GM13976 (cell line): ENCODE results near the gene POFUT2.

Experiments used
- DNase-seq: peaks from one replicate; pipeline ENCODE4 v3.0.0; 2012; ENCODE audit warnings: low spot score
- in situ Hi-C: fragments of 300-500 bp; cut with MboI; formaldehyde crosslinking; loops from one replicate; pipeline ENCODE4 v1.12.0; 2022; ENCODE audit warnings: low sequenced_read_pairs, mixed read lengths, inconsistent platforms; ENCODE audit not compliant: unreplicated experiment
- TF ChIP-seq, protein P1 (sequence below): IDR thresholded peaks from 2 replicates; pipeline ENCODE4 v1.5.1; 2012; ENCODE audit warnings: borderline replicate concordance, mild to moderate bottlenecking; ENCODE audit not compliant: insufficient read depth; ENCODE audit errors: extremely low read depth, missing control alignments, control extremely low read depth

POFUT2 gene

DNA sequence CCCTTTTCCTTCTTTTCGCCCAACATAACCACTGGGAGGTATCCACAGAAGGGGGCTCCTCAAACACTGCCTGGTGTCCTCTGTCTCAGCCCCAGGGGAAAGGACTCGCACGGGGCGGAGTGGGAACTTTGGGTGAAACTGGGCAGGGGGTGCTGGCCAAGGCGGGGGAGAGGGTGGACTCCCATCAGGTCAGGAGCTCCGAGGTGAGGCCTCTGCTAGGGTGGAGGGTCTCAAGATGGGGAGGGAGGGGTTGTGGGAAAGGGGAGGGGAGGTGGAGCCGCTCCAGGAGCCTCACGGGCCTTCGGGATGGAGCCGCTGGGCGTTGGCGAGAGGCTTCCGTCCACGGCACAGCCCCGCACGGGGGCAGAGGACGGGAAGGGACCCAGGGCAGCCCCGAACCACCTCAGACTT is 43.2 kb upstream of the POFUT2 start:
- in situ Hi-C loops = no loop called here
- TF ChIP-seq, protein P1, sequence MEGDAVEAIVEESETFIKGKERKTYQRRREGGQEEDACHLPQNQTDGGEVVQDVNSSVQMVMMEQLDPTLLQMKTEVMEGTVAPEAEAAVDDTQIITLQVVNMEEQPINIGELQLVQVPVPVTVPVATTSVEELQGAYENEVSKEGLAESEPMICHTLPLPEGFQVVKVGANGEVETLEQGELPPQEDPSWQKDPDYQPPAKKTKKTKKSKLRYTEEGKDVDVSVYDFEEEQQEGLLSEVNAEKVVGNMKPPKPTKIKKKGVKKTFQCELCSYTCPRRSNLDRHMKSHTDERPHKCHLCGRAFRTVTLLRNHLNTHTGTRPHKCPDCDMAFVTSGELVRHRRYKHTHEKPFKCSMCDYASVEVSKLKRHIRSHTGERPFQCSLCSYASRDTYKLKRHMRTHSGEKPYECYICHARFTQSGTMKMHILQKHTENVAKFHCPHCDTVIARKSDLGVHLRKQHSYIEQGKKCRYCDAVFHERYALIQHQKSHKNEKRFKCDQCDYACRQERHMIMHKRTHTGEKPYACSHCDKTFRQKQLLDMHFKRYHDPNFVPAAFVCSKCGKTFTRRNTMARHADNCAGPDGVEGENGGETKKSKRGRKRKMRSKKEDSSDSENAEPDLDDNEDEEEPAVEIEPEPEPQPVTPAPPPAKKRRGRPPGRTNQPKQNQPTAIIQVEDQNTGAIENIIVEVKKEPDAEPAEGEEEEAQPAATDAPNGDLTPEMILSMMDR = no peak

DNA sequence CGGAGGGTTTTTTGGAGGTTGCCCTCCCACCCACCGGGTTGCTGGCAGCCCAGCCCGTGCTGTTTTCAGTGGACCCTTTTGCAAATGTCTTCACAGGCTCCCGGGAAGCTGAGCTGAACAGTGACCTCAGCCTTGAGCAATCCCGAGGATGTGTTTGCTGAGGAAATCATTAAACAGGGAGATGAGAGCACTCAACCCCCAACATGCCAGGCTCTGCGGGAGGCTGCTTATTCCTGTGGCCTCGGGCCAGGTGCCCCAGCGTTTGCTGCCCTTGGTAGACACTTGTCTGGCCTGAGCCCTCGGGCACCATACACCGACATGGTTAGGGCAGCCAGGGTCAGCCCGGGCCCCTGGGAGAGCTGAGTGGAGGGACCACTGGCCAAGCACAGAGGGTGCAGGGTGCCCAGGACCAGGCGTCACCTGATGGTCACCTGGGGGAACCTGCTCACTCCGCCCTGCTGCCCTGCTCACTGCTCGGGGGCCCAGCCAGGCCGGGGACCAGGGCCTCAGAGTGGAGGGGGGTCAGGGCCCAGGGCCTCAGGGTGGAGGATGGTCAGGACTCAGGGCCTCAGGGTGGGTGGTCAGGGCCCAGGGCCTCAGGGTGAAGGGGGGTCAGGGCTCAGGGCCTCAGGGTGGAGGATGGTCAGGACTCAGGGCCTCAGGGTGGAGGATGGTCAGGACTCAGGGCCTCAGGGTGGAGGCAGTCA is 42.5 kb upstream of the POFUT2 start:
- in situ Hi-C loops = no loop called here
- DNase-seq = no peak

More for the DNA sequence above, 43.2 kb upstream of the POFUT2 start:
- DNase-seq = no peak

DNA sequence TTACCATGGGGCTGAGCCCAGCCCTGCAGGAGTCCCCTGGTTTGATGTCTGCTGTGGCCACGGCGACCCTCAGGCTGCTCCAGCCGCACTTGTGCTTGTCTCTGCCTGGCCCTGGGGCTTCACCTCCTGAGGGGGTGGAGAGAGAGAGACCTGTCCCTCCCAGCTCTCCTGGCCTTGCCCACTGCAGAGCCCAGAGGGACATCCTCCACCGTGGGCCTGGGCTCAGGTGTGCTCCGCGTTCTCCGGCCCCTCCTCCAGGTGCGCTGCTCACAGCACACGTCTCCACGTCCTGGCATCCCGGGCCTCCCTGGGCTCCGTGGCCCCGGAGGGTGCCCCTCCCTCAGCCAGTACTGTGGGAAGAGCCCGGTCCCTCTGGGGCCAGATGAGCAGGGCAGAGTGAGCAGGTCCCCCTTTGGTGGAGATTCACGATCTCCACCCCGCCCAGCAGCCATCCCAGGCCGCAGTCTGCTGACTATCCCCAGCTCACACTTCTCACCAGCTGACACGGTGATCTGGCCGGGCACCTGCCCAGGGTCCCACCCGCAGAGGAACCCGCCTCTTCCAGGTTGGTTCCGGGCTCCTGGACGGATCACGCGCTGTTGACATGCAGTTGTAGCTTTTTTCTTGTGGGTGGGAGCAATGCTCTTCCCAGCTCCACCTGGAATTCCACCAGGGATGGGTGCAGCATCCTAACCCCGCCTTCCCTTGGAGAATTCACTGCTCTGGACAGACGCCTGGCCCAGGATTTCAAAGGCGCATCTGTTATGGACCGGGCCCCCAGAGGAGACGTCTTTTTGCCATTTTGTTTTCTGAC is 41.8 kb upstream of the POFUT2 start:
- in situ Hi-C loops = no loop called here
- TF ChIP-seq, protein P1 = no peak
- no peak for DNase-seq

More for the DNA sequence above, 42.5 kb upstream of the POFUT2 start:
- TF ChIP-seq, protein P1 = no peak

DNA sequence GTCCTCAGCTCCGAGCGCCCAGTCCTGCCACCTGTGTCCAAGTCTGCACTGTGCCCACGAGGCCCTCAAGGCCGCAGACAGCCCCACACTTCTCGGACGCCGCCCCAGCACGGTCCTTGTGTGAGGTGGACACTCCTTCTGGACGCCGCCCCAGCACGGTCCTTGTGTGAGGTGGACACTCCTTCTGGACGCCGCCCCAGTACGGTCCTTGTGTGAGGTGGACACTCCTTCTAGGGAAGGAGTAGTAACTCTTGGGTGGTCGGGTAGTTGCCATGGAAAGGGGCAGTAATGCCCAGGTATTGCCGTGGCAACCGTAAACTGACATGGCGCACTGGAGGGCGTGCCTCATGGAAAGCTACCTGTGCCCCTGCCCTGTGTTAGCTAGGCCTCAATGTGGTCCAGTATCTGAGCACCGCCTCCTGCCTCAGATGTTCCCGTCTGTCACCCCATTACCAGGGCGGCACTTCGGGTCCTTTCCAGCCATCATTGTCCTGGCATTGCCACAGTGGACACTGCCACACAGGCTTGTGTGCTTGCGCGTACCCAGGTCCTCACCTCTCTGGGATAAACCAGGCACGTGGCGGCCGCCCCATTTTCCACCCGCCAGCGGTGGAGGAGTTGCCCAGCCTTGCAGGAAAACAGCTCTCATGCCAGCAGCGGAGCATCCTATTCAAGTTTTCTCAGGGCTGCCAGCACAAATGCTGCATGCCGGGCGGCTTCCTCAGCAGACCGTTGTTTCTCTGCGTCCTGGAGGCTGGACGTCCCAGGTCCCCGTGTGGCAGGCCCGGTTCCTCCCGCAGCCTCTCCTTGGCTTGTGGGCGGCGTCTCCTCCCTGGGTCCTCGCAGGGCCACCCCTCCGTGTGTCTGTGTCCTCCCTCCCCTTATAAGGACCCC is 40.8 kb upstream of the POFUT2 start:
- in situ Hi-C loops = no loop called here
- no peak for DNase-seq

DNA sequence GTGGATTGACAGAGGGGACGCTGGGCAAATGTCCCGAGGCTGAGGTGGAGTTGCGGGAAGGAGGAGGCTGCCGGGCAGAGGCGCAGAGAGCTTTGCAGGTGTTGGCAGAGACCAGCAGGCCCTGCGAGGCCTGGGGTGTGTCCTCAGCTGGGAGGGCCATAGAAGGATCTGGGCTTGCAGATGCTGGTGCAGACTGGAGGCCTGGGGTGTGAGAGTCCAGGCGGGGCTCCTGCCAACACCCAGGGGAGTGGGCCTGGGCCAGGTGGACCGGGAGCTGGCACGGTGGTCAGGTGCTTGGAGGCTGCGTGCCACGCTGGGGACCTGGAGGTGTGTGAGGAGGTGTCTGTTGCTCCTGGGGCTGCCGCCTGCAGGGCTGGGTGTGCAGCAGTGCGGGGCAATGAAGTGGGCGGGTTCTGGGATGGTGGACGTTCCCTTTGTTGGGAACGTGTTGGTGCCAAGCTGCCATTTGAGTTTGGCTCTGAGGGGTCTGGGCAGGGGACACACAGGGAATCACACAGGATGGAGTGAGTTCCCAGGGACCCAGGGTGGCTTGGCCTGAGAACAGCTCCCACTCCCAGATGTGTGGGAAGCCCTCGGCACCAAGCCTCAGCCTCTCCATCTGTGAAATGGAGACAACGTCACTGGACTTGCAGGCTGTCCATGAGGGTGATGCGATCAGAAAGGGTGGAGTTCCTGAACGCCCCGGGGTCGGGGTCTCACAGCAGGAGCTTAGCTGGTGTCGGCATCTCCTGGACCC is 39.9 kb upstream of the POFUT2 start:
- in situ Hi-C loops = no loop called here
- TF ChIP-seq, protein P1 = no peak
- DNase-seq = no peak

More for the DNA sequence above, 40.8 kb upstream of the POFUT2 start:
- TF ChIP-seq, protein P1 = no peak

DNA sequence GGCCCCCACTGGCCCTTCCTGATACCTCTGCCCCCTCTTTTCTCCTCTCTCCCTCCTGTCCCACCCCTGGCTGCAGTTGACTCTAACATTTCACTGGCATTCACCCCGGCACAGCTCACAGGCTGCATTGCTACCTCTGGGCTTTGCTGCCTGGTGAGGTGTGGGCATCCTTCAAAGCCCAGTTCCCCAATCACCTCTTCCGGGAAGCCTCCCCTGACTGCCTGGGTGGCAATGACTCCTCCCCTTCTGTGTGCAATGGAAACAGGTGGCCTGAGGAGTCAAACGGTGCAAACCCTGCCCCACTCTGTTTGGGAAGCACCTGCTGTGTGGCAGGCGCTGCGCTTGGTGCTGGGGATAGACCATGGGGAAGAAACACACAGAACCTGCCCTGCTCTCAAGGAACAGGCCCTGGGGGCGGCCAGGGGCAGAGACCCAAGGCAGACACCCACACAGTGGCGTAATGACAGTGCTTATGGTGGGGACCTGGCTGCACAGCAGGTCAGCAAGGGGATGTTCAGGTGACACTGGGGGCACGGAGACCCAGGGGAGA is 39.3 kb upstream of the POFUT2 start:
- no peak for DNase-seq
- TF ChIP-seq, protein P1 = no peak
- in situ Hi-C loops = no loop called here
